Duodenal mucosa (tissue), 2 donors: ENCODE results near the gene RBKS.
A peak's percentile ranks its signal among the peaks of the same experiment; 100 is the strongest.

Source experiments
- H3K27ac ChIP-seq: one replicate; pipeline ENCODE4 v1.7.0; 2013; ENCODE audit warnings: low read depth, low read length
- H3K27me3 ChIP-seq, 2 donors: one replicate each; pipeline ENCODE4 v1.7.0; 2013; ENCODE audit warnings: low read length in 2 of 2, control low read depth in 1 of 2; ENCODE audit not compliant: insufficient read depth in 2 of 2, control insufficient read depth in 1 of 2
- H3K36me3 ChIP-seq, 2 donors: one replicate each; pipeline ENCODE4 v1.7.0; 2013; ENCODE audit warnings: low read length in 2 of 2, control low read depth in 1 of 2; ENCODE audit not compliant: insufficient read depth in 2 of 2, control insufficient read depth in 1 of 2
- H3K4me1 ChIP-seq, 2 donors: one replicate each; pipeline ENCODE4 v1.7.0; 2013; ENCODE audit warnings: low read length in 2 of 2, control low read depth in 1 of 2; ENCODE audit not compliant: insufficient read depth in 2 of 2, control insufficient read depth in 1 of 2
- H3K4me3 ChIP-seq, 2 donors: one replicate each; pipeline ENCODE4 v1.7.0; 2013; ENCODE audit warnings: low read length in 2 of 2, low read depth in 1 of 2
- H3K9ac ChIP-seq, 2 donors: one replicate each; pipeline ENCODE4 v1.7.0; 2013; ENCODE audit warnings: low read length in 2 of 2, low read depth in 1 of 2
- H3K9me3 ChIP-seq, 2 donors: one replicate each; pipeline ENCODE4 v1.7.0; 2013; ENCODE audit warnings: low read length in 2 of 2, control low read depth in 1 of 2; ENCODE audit not compliant: control insufficient read depth in 1 of 2

RBKS gene

GRCh38 chr2:27907547-27907946, 17.4 kb upstream of the RBKS start:
- Histone ChIP-seq H3K27me3 (no peaks in the 10 kb centered on the region), H3K9ac (no peak overlapping the region), H3K36me3 (peaks cover 0 to 2% of the 10 kb centered on the region in 2 donors), H3K4me1 (no peaks in the 10 kb centered on the region), H3K27ac (no peak overlapping the region), H3K9me3 (no peaks in the 10 kb centered on the region), H3K4me3 (no peak overlapping the region)

GRCh38 chr2:27906074-27906473, 15.9 kb upstream of the RBKS start:
- H3K4me1 ChIP-seq: no peaks in the 10 kb centered on the region
- H3K9ac ChIP-seq: no peak overlapping the region
- H3K9me3 ChIP-seq: no peaks in the 10 kb centered on the region
- H3K4me3 ChIP-seq: no peak overlapping the region
- H3K27me3 ChIP-seq: no peaks in the 10 kb centered on the region
- peaks cover 0 to 5% of the 10 kb centered on the region in 2 donors for H3K36me3 ChIP-seq
- H3K27ac ChIP-seq: no peak overlapping the region

- no peaks in the 10 kb centered on the region for H3K27me3 ChIP-seq
- H3K9ac ChIP-seq: no peak overlapping the region
- H3K27ac ChIP-seq: no peak overlapping the region
- no peaks in the 10 kb centered on the region for H3K9me3 ChIP-seq
- no peaks in the 10 kb centered on the region for H3K4me1 ChIP-seq
- H3K4me3 ChIP-seq: no peak overlapping the region
- peaks cover 0 to 5% of the 10 kb centered on the region in 2 donors for H3K36me3 ChIP-seq
These were observed 14.1 kb upstream of the RBKS start for GRCh38 chr2:27904405-27904665.

- Histone ChIP-seq H3K9me3 (no peaks in the 10 kb centered on the region), H3K36me3 (peaks cover 0 to 5% of the 10 kb centered on the region in 2 donors), H3K9ac (no peak overlapping the region), H3K4me3 (no peak overlapping the region), H3K4me1 (no peaks in the 10 kb centered on the region), H3K27me3 (no peaks in the 10 kb centered on the region), H3K27ac (no peak overlapping the region)
These were observed 13.6 kb upstream of the RBKS start for GRCh38 chr2:27903649-27904404.

- Histone ChIP-seq H3K9ac (no peak overlapping the region), H3K4me3 (no peak overlapping the region), H3K27ac (no peak overlapping the region), H3K4me1 (no peaks in the 10 kb centered on the region), H3K36me3 (peaks cover 0 to 3% of the 10 kb centered on the region in 2 donors), H3K9me3 (no peaks in the 10 kb centered on the region), H3K27me3 (no peaks in the 10 kb centered on the region)
These were observed 12.8 kb upstream of the RBKS start for GRCh38 chr2:27903018-27903417.

- Histone ChIP-seq H3K9ac (no peak overlapping the region), H3K36me3 (peaks cover 0 to 3% of the 10 kb centered on the region in 2 donors), H3K9me3 (no peaks in the 10 kb centered on the region), H3K27me3 (no peaks in the 10 kb centered on the region), H3K4me3 (no peak overlapping the region), H3K27ac (no peak overlapping the region), H3K4me1 (no peaks in the 10 kb centered on the region)
These were observed 11.9 kb upstream of the RBKS start for GRCh38 chr2:27902098-27902497.

- H3K4me1 ChIP-seq: no peaks in the 10 kb centered on the region
- no peak overlapping the region for H3K4me3 ChIP-seq
- no peaks in the 10 kb centered on the region for H3K9me3 ChIP-seq
- peaks cover 7 to 11% of the 10 kb centered on the region in 2 donors for H3K36me3 ChIP-seq
- no peaks in the 10 kb centered on the region for H3K27me3 ChIP-seq
- no peak overlapping the region for H3K9ac ChIP-seq
- no peak overlapping the region for H3K27ac ChIP-seq
These were observed 11.0 kb upstream of the RBKS start for GRCh38 chr2:27901234-27901633.

GRCh38 chr2:27897717-27898116, 7.5 kb upstream of the RBKS start:
- H3K4me1 ChIP-seq: no peaks in the 10 kb centered on the region
- no peak overlapping the region for H3K4me3 ChIP-seq
- H3K27ac ChIP-seq: no peak overlapping the region
- H3K9me3 ChIP-seq: no peaks in the 10 kb centered on the region
- no peak overlapping the region for H3K9ac ChIP-seq
- H3K27me3 ChIP-seq: no peaks in the 10 kb centered on the region
- H3K36me3 ChIP-seq: peaks cover 11 to 15% of the 10 kb centered on the region in 2 donors

GRCh38 chr2:27893006-27893405, 2.8 kb upstream of the RBKS start:
- Histone ChIP-seq H3K4me1 (peaks cover 16 to 18% of the 10 kb centered on the region in 2 donors), H3K36me3 (peaks cover 11 to 12% of the 10 kb centered on the region in 2 donors), H3K4me3 (no peak overlapping the region), H3K9ac (no peak overlapping the region), H3K9me3 (no peaks in the 10 kb centered on the region), H3K27me3 (no peaks in the 10 kb centered on the region), H3K27ac (no peak overlapping the region)

- peak overlapping the region in 1 of 2 donors; percentile 88 for H3K9ac ChIP-seq
- H3K4me1 ChIP-seq: peaks cover 18 to 20% of the 10 kb centered on the region in 2 donors
- no peaks in the 10 kb centered on the region for H3K27me3 ChIP-seq
- peak overlapping the region; percentile 86 to 96 for H3K4me3 ChIP-seq
- H3K27ac ChIP-seq: no peak overlapping the region
- peaks cover 8% of the 10 kb centered on the region in 2 donors for H3K36me3 ChIP-seq
- H3K9me3 ChIP-seq: no peaks in the 10 kb centered on the region
These were observed 1.5 kb upstream of the RBKS start for GRCh38 chr2:27891673-27892105.
